Measurements from ENCODE around the gene TSPAN9. TPM values are rescaled to one million over a fixed set of nuclear protein-coding genes. Genes with fewer than 3 reads are reported as not detected.

Gene TSPAN9
- total RNA-seq, 1 experiment from 2014 or later: 13.4 TPM

DNA sequence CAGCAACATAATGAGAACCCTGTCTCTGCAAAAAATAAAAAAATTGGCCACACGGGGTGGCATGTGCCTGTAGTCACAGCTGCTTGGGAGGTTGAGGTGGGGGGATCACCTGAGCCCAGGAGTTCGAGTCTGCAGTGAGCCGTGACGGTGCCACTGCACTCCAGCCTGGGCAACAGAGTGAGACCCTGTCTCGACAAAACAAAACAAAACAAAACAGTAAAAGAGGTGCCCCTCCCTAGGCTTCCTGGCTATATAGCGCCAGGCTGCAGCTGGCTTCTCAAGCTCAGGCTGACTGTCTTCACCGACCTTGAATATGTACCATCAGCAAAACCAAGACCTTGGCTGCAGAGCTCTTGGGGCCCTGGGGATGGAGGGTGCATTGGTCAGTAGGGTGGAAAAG, 29.4 kb downstream of the TSPAN9 start:
- H3K36me3 Mint-ChIP-seq (ENCODE audit: insufficient read depth, unreplicated experiment): no peaks in the 10 kb centered on the region
- H3K27me3 Mint-ChIP-seq (ENCODE audit: insufficient read depth, unreplicated experiment): no peaks in the 10 kb centered on the region
- no peaks in the 10 kb centered on the region for H3K9me3 Mint-ChIP-seq (ENCODE audit: unreplicated experiment)
- peaks cover 14% of the 10 kb centered on the region for H3K4me1 Mint-ChIP-seq (ENCODE audit: insufficient read depth, unreplicated experiment)
- no peak for DNase-seq (ENCODE audit: unreplicated experiment)
- intact Hi-C loops (cut with micrococcal nuclease): no loop called here
- no peak overlapping the region for H3K4me3 Mint-ChIP-seq (ENCODE audit: unreplicated experiment)
- CTCF ChIA-PET: interaction anchor here (0.9 to 1.2 kb wide), 3 partner anchors 33 to 169 kb away, joined by 3 read pairs; no protein-coding TSS in a partner anchor
- H3K27ac Mint-ChIP-seq (ENCODE audit: low read depth, unreplicated experiment): no peak overlapping the region
- TF ChIP-seq, protein P1, sequence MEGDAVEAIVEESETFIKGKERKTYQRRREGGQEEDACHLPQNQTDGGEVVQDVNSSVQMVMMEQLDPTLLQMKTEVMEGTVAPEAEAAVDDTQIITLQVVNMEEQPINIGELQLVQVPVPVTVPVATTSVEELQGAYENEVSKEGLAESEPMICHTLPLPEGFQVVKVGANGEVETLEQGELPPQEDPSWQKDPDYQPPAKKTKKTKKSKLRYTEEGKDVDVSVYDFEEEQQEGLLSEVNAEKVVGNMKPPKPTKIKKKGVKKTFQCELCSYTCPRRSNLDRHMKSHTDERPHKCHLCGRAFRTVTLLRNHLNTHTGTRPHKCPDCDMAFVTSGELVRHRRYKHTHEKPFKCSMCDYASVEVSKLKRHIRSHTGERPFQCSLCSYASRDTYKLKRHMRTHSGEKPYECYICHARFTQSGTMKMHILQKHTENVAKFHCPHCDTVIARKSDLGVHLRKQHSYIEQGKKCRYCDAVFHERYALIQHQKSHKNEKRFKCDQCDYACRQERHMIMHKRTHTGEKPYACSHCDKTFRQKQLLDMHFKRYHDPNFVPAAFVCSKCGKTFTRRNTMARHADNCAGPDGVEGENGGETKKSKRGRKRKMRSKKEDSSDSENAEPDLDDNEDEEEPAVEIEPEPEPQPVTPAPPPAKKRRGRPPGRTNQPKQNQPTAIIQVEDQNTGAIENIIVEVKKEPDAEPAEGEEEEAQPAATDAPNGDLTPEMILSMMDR (IDR thresholded peaks at IDR 0.05; ENCODE audit: unreplicated experiment): no peak
- BruUV-seq (replicated peaks): no TSS peak
- POLR2A ChIA-PET: no interaction called here

DNA sequence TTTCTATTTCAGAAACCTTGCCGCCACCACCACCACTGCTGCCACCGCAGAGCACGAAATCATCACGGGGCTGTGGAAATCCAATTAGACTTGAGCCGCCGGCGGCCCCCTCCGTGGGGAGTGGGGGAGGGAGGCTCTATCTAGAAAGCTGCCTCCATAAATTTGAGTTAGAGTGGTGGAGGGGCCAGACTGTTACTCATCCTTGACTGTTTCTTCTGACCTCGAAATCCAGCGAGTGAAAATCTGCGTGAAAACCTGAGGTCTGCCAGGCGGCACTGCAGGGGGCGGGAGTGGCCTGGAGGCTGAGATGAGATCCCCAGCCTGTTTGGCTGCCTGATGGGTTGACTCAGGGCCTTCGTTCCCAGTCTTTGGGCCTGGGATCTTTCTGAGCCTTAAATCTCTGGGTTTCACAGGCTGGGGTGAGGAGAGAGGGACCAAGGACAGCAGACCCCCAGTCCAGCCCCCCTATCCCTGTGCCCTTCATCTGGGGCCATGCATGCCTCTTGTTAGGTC, 29.9 kb downstream of the TSPAN9 start:
- Mint-ChIP-seq H3K27ac (ENCODE audit: low read depth, unreplicated experiment) (no peak overlapping the region), H3K27me3 (ENCODE audit: insufficient read depth, unreplicated experiment) (no peaks in the 10 kb centered on the region), H3K4me1 (ENCODE audit: insufficient read depth, unreplicated experiment) (peaks cover 8% of the 10 kb centered on the region), H3K9me3 (ENCODE audit: unreplicated experiment) (no peaks in the 10 kb centered on the region), H3K4me3 (ENCODE audit: unreplicated experiment) (no peak overlapping the region), H3K36me3 (ENCODE audit: insufficient read depth, unreplicated experiment) (no peaks in the 10 kb centered on the region)
- BruUV-seq (replicated peaks): no TSS peak
- TF ChIP-seq, protein P1 (IDR thresholded peaks at IDR 0.05; ENCODE audit: unreplicated experiment): no peak
- CTCF ChIA-PET: interaction anchor here (0.9 to 1.2 kb wide), 3 partner anchors 34 to 168 kb away, joined by 3 read pairs; no protein-coding TSS in a partner anchor
- POLR2A ChIA-PET: no interaction called here
- peak; percentile 69 for DNase-seq (ENCODE audit: unreplicated experiment)
- intact Hi-C loops (cut with micrococcal nuclease): no loop called here

DNA sequence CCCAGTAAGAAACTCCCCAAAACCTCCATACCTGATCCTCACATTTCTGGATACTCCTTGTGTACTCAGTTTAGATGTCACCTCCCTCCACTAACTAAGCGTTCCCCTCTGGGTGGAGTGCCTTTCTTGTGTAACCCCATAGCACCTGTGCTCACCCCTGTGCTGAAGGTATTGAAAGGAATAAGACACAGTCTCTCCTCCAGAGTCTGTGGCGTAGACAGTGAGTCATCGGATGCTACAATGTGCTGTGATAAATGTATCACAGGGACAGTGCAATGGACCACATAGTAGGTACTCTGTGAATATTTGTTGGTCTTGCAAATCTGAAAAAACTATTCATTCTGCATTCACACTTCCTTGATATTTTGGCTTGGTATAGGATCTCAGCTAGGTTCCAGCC, 30.8 kb downstream of the TSPAN9 start:
- no peaks in the 10 kb centered on the region for H3K27me3 Mint-ChIP-seq (ENCODE audit: insufficient read depth, unreplicated experiment)
- peak; percentile 49 for DNase-seq (ENCODE audit: unreplicated experiment)
- no peak overlapping the region for H3K27ac Mint-ChIP-seq (ENCODE audit: low read depth, unreplicated experiment)
- H3K4me3 Mint-ChIP-seq (ENCODE audit: unreplicated experiment): no peak overlapping the region
- no peaks in the 10 kb centered on the region for H3K9me3 Mint-ChIP-seq (ENCODE audit: unreplicated experiment)
- POLR2A ChIA-PET: no interaction called here
- no peaks in the 10 kb centered on the region for H3K36me3 Mint-ChIP-seq (ENCODE audit: insufficient read depth, unreplicated experiment)
- CTCF ChIA-PET: no interaction called here
- intact Hi-C loops (cut with micrococcal nuclease): no loop called here
- TF ChIP-seq, protein P1 (IDR thresholded peaks at IDR 0.05; ENCODE audit: unreplicated experiment): no peak
- no TSS peak for BruUV-seq (replicated peaks)
- H3K4me1 Mint-ChIP-seq (ENCODE audit: insufficient read depth, unreplicated experiment): peaks cover 7% of the 10 kb centered on the region

DNA sequence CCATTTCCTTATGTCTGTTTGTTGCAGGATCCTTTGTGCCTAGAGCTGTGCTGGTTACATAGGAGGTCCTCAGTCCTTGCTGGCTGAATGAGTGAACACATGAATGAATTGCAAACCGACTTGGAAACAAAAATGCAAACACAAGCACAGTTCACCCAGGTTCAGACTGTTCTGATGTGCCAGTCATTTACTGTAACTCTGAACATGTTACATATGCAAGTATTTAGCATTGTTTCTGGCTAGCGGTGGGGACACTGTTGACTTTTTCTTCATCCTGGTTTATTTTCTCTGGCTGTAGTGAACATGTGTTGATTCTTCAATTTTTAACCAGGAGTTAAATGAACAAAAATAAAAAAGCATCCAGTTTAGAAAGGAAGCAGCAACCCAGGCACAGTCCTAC, 33.4 kb downstream of the TSPAN9 start:
- no peaks in the 10 kb centered on the region for H3K36me3 Mint-ChIP-seq (ENCODE audit: insufficient read depth, unreplicated experiment)
- CTCF ChIA-PET: interaction anchor here (0.5 to 3.5 kb wide), 3 partner anchors 9 to 160 kb away, joined by 3 to 13 read pairs (median 4); no protein-coding TSS in a partner anchor
- H3K4me3 Mint-ChIP-seq (ENCODE audit: unreplicated experiment): no peak overlapping the region
- POLR2A ChIA-PET: no interaction called here
- no peaks in the 10 kb centered on the region for H3K9me3 Mint-ChIP-seq (ENCODE audit: unreplicated experiment)
- intact Hi-C loops (cut with micrococcal nuclease): no loop called here
- H3K27me3 Mint-ChIP-seq (ENCODE audit: insufficient read depth, unreplicated experiment): no peaks in the 10 kb centered on the region
- H3K27ac Mint-ChIP-seq (ENCODE audit: low read depth, unreplicated experiment): no peak overlapping the region
- TF ChIP-seq, protein P1 (IDR thresholded peaks at IDR 0.05; ENCODE audit: unreplicated experiment): no peak
- no TSS peak for BruUV-seq (replicated peaks)
- DNase-seq (ENCODE audit: unreplicated experiment): no peak
- H3K4me1 Mint-ChIP-seq (ENCODE audit: insufficient read depth, unreplicated experiment): peaks cover 7% of the 10 kb centered on the region

Measured in MCF 10A (cell line).